HG03571 (cell line): Measurements from ENCODE around the gene SLC2A3.
"Not testable (repeated sequence)": the region's sequence is repeated elsewhere in the genome, so short reads cannot be mapped to it uniquely, and the experiment has no call there.

Experiments used
- ATAC-seq: cut with Tn5 transposase; IDR thresholded peaks from one replicate; pipeline ENCODE4 v1.9.1; 2021; ENCODE audit not compliant: unreplicated experiment

The SLC2A3 gene

DNA sequence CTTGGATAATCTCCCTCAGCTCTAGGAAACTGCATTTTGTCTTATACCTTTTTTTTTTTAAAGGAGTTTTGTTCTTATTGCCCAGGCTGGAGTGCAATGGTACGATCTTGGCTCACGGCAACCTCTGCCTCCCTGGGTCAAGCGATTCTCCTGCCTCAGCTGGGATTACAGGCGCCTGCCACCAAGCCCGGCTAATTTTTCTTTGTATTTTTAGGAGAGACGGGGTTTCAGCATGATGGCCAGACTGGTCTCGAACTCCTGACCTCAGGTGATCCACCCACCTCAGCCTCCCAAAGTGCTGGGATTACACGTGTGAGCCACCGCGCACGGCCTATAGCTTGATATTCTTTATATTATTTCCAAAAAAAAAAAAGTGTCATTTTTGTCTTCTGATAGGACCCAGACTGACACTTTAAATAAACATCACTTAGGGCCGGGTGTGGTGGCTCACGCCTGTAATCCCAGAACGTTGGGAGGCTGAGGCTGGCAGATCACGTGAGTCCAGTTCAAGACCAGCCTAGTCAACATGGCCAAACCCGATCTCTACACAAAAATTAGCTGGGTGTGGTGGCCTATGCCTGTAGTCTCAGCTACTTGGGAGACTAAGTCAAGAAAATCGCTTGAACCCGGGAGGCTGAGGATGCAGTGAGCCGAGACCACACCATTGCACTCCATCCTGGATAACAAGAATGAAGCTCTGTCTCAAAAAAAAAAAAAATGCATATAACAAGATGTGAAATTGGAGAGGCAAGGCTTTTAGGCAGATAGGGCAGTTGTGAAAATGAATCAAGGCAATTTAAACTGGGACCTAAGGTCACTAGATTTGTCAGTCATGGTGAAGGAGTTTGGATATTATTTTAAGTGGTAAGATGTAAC is 18.4 kb downstream of the SLC2A3 start:
- no peak for ATAC-seq

DNA sequence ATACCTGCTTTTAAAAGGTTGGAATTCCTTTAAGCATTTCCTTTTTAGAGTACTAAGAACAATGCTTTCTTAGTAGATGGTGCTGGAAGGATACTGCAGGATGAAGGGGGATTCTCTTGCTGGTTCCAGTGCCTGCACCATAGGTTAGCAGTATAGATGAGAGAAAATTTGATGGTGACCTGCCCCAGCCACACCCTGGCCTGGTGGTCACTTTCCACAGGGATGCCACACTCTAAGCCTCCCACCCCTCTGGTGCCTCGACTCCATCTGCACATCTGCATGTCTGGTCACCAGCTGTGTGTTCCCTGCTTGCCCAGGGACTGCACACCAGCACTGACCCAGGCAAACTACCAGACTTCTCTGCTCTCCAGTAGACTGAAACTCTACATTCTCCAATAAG is 19.1 kb downstream of the SLC2A3 start:
- ATAC-seq = no peak

DNA sequence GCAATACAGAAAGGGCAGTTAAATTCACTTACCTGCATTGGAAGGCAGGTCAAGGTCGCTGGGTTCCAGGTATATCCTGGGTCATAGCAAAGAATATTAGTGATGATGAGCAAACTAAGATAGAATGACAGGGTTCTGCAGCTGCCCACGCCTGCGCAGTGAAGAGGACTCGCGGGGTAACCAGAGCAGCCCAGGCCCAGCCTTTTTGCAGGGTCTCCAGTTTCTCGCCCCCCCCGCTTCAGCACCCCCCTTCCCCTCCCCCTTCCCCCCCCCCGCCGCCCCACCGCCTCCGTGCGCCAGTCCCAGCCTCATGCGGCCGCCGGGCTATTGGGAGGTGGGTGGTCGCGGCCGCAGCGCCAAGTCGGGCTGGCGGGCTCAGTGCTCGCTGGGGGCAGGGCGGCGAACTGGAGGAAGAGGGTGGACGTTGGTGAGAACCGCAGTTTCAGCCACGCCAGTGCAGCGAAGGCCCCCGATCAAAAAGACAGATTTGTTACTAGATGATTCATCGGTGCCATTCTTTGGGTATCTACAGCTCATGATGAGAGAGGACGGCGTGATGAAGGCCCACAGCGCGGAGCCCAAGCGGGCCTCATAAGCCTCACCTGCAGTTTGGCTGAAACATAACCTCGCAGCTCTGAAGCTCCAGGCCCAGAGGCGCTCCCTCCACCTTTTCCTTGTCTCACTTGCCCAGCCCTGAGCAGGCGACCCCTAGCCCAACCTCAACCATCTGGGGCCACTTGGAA is 20.2 kb downstream of the SLC2A3 start:
- ATAC-seq = no peak

DNA sequence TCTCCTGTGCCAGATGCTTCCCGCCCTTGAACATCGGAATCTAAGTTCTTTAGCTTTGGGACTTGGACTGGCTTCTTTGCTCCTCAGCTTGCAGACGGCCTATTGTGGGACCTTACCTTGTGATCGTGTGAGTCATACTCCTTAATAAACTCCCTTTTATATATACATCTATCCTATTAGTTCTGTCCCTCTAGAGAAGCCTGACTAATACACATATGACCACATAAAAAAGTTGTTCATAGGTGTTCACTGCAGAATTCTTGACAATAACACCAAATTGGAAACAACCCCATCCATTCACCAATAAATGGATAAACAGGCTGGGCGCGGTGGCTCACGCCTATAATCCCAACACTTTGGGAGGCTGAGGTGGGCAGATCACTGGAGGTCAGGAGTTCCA is 25.9 kb downstream of the SLC2A3 start:
- ATAC-seq = not testable (repeated sequence)

DNA sequence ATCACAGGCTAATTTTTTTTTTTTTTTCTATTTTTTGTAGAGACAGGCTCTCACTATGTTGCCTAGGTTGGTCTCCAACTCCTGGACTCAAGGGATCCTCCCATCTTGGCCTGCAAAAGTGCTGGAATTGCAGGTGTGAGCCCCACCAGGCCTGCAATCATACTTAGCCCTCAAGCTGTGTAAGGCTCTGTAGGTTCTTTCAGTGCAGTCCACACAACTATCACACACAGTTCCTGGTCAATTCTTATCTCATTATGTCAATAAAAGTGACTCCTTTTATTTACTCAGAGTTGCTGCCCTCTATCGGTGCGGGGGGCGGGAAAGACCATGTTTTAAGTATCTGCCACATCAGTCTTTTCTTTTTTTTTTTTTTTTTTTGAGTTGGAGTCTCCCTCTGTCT is 29.0 kb downstream of the SLC2A3 start:
- ATAC-seq = no peak

DNA sequence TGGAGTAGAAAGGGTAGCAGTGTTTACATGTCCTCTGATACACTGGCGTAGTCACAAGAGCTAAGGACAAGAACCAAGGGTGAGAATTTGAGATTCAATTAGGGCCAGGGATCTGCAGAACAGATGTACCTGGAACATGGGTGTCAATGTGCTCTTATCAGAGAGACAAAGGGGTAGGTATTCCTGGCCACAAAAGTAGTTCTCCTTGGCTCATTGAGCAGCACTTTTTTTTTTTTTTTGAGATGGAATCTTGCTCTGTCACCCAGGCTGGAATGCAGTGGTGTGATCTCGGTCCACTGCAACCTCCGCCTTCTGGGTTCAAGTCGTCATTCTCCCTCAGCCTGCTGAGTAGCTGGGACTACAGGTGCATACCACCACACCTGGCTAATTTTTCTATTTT is 29.7 kb downstream of the SLC2A3 start:
- not testable (repeated sequence) for ATAC-seq

DNA sequence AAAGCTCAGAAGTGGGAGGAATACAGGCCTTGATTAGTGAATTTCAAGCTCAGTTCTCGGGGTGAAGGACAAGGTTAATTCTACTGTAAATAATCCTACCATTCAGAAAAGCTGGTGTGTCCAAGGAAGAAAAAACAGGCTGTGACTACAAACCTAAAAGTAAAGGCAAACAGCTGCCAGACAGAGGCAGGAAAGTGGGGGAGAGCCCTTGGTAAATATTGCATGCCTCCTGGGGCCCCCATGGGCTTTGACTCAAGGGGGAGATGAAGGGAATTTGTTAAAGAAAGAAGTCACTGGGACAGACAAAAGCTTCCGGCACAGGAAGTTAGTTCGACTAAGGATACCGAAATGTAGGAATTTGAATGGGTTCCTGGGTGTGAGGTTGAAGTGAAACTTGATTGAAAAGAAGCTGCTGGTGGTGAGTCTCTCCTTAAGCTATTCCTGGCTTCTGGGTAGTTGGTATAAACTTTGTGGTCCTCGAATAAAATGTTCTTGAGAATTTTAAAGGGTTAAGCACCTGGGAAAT is 30.3 kb downstream of the SLC2A3 start:
- not testable (repeated sequence) for ATAC-seq

DNA sequence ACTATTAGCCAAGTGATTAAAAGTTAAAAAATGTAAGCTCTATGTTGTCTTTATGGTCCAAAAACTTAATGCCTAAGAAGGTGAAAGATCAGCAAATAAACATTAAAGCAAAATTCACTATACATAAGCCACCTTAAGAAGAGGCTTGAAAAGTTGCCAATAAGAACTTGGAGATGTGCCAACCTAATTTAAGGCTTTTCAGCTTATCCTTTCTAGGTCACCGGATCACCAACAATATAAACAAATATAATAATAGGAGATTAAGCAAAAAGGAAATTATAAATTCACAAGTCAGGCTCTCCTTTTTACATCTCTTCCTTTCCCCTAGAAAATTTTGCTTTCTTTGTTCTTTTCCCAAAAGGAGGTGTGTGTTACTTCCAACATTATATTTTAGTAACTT is 30.9 kb downstream of the SLC2A3 start:
- ATAC-seq = no peak

DNA sequence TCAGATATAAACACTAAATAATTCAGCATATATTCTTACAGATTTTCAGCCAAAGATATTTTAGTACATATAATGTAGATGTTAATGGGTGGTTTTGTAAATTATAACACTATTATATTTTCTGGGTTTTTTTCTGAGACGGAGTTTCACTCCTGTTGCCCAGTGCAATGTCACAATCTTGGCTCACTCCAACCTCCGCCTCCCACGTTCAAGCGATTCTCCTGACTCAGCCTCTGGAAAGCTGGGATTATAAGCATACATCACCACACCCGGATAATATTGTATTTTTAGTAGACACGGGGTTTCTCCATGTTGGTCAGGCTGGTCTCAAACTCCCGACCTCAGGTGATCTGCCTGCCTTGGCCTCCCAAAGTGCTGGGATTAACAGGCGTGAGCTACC is 33.6 kb downstream of the SLC2A3 start:
- ATAC-seq = not testable (repeated sequence)

DNA sequence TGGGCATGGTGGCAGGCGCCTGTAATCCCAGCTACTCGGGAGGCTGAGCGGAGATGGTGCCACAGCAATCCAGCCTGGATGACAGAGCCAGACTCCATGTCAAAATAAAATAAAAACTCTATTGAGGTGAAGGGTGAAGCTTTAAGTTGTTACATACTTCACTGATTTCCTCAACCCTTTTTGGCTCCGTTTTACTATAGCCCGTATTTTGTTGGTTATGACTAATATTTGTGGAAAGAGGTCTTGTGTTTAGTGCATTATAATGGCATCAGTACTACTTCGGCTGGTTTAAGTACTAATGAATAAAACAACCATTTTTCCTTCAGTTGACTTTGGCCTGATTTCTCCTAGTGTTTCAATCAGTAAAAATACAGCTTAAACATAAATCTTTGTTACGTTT is 36.2 kb downstream of the SLC2A3 start:
- no peak for ATAC-seq

DNA sequence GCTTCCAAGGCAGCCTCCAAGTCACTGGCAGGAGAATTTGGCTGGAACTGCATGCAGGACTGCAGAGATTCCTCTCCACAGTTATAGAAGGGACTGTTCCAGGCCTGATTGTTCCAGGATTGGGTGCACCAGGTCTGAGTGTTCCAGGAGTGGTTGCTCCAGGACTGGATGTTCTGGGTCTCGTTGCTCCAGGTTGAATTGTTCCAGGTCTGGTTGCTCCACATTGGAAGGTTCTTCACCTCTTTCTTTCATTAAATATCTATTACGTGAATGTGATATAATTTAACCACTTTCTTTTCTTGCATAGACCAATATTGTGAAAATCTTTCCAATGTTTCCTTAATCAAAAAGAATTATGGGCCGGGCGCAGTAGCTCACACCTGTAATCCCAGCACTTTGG is 39.3 kb downstream of the SLC2A3 start:
- ATAC-seq = not testable (repeated sequence)

DNA sequence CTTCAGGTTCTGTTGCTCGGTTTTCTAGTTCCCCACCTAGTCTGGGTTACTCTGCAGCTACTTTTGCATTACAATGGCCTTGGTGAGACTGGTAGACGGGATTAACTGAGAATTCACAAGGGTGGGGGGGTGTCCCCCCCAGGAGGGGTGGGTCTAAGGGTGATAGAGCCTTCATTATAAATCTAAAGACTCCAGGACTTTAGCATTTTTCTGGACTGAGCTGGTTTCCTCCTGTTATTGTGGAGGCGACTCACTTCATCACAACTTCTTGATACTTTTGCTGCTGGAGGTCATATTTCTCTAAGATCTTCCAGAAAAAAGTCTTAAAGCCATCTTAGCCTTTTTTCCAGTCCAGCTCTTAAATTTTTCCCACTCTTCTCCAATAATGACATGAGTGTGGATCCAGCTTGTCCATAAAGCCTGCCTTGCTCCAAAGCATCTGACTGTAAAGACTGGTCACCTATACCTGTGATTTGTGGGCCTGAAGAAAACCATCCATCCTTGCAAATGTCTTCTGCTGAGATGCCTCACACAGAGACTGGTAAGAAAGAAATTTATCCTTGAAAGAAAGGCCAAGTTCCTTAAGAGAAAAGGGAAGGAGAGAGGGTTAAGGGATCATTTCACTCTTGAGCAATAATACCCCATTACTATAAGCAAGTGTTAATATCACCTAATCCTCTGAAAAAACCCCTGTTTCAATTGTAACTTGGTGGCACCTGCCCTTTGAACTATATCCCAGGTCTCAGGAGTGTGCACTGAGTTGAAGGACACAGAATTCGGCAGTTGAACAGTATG is 43.6 kb downstream of the SLC2A3 start:
- ATAC-seq = no peak

DNA sequence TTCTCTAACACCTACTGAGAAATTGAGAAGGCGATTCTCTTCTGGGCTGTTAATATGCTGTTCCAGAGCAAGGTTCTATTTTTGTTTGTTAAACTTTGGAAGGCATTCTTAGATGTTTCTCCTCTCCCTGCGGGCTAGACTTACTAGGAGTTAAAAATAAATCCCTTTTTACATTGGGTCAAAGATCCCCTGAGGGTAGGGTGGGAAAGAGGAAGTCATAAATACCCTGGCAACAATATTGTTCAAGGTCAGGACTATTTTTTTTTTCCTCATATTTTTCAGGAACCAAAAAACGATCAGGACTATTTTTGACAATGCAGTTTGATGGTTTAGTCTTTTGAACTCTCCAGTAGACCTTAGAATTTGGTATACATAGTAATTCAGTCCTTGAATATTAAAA is 51.3 kb downstream of the SLC2A3 start:
- ATAC-seq = no peak

DNA sequence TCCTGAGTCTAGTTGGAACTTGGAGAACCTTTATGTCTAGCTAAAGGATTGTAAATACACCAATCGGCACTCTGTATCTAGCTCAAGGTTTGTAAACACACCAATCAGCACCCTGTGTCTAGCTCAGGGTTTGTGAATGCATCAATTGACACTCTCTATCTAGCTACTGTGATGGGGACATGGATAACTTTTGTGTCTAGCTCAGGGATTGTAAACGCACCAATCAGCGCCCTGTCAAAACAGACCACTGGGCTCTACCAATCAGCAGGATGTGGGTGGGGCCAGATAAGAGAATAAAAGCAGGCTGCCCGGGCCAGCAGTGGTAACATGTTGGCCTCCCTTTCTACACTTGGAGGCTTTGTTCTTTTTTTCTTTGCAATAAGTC is 54.3 kb downstream of the SLC2A3 start:
- ATAC-seq = not testable (repeated sequence)

DNA sequence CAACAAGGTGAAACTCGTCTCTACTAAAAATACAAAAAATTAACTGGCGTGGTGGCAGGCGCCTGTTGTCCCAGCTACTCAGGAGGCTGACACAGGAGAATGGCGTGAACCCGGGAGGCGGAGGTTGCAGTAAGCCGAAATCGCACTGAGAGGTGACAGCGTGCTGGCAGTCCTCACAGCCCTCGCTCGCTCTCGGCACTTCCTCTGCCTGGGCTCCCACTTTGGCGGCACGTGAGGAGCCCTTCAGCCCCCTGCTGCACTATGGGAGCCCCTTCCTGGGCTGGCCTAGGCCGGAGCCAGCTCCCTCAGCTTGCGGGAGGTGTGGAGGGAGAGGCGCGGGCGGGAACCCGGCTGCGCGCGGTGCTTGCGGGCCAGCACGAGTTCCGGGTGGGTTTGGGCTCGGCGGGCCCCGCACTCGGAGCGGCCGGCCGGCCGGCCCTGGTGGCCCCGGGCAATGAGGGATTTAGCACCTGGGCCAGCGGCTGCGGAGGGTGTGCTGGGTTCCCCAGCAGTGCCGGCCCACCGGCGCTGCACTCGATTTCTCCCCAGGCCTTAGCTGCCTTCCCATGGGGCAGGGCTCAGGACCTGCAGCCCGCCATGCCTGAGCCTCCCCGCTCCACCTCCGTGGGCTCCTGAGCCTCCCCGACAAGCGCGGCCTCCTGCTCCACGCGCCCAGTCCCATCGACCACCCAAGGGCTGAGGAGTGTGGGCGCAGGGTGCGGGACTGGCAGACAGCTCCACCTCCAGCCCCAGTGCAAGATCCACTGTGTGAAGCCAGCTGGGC is 54.8 kb downstream of the SLC2A3 start:
- not testable (repeated sequence) for ATAC-seq

DNA sequence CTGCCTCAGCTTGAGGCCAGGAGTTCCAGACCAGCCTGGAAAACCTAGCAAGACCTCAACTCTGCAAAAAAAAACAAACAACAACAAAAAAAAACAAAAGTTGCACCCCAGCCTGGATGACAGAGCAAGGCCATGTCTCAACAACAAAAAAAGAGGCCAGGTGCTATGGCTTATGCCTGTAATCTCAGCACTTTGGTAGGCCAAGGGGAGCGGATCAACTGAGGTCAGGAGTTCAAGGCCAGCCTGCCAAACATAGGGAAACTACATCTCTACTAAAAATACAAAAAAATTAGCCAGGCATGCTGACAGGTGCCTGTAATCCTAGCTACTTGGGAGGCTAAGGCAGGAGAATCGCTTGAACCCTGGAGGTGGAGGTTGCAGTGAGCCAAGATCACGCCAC is 56.7 kb downstream of the SLC2A3 start:
- no peak for ATAC-seq

DNA sequence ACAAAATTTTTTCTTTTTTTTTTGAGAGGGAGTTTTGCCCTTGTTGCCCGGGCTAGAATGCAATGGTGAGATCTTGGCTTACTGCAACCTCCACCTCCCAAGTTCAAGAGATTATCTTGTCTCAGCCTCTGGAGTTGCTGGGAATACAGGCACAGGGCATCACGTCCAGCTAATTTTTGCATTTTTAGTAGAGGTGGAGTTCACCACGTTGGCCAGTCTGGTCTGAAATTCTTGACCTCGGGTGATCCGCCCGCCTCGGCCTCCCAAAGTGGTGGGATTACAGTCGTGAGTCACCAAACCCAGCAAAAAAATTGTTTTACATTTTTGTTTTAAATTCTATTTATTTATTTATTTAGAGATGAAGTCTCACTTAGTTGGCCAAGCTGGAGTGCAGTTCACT is 58.6 kb downstream of the SLC2A3 start:
- ATAC-seq = no peak

DNA sequence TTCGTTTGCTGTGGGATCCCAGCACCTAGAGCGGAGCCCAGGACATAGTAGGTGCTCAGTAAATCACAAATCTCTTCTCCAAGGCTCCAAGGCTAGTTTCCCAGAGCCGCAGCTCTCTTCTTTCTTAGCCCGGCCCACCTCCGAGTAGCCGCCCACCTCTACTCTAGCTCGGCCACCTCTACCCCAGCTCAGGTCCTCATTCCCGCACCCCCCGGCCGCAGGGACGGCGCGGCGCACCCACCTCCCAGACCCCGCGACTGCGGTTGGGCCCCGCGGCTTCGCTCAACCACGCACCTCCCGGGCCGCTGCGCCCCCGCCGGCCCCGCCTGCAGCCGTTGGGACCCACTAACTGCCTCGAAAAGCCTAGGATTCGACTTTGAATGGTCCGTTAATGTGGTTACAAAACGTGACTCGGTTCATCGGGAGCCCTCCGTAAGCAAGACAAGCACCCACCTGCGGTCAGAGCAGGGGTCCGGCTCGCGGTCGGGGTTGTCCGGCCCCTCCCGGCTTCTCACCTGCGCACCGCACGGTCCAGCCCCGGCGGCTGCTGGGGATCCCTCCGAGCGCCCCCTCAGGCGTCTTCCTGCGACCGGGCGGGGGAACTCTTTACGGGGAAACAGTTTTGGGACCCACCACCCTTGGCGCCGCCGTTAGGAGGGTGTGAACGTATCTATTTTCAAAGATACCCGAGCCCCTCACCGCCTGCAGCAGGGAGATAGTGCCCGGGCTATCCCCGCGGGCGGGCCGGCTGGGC is 63.2 kb downstream of the SLC2A3 start, which contains the start of gene SLC2A14:
TSS of gene SLC2A14 (minus strand) at position 350 of the 754 bp plus-strand sequence. CDS start 3,035 bp downstream, outside the sequence.
- ATAC-seq = no peak

DNA sequence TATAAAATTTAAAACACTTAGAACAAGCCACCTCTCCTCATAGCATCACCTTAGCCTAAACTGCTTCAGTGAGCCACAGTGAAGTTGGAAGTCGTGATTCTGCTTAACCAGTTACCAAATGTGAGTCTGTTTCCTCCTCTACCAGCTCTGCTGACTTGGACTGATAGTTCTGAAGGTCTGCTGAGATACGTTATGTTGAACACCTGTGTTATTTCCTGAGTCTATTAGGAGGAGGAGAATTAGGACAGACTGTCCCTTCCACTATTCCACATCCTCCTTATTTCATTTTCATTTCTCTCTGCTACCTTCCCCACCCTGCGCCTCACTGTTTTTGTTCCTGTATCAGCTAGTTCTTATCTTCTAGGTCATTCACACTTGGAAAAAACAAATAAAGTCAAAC is 65.7 kb downstream of the SLC2A3 start:
- no peak for ATAC-seq
